Ishikawa (cell line): Measurements from ENCODE around the gene CDCA8.

Source experiments
- CREB1 ChIP-seq: IDR thresholded peaks from 2 replicates; pipeline ENCODE4 v1.6.1; 2012; ENCODE audit warnings: low read depth
- EGR1 ChIP-seq: IDR thresholded peaks from 2 replicates; pipeline ENCODE4 v1.6.1; 2012
- EP300 ChIP-seq: IDR thresholded peaks from 2 replicates; pipeline ENCODE4 v1.6.1; 2012; ENCODE audit warnings: borderline replicate concordance
- FOXM1 ChIP-seq: IDR thresholded peaks from 2 replicates; pipeline ENCODE4 v1.6.1; 2012; ENCODE audit warnings: low read depth, borderline replicate concordance
- RAD21 ChIP-seq: IDR thresholded peaks from 2 replicates; pipeline ENCODE4 v1.6.1; 2012; ENCODE audit warnings: low read depth
- TAF1 ChIP-seq: IDR thresholded peaks from 2 replicates; pipeline ENCODE4 v1.6.1; 2012; ENCODE audit warnings: low read depth, mild to moderate bottlenecking
- TCF12 ChIP-seq: IDR thresholded peaks from 2 replicates; pipeline ENCODE4 v1.6.1; 2012; ENCODE audit warnings: low read depth
- YY1 ChIP-seq: IDR thresholded peaks from 2 replicates; pipeline ENCODE4 v1.6.1; 2012; ENCODE audit warnings: low read depth
- ZBTB7A ChIP-seq: IDR thresholded peaks from 2 replicates; pipeline ENCODE4 v1.6.1; 2012; ENCODE audit warnings: low read depth
- TF ChIP-seq, protein P1 (sequence below): IDR thresholded peaks from 2 replicates; pipeline ENCODE4 v1.6.1; 2012; ENCODE audit warnings: low read depth, mild to moderate bottlenecking
- TF ChIP-seq, protein P2 (sequence below): IDR thresholded peaks from 2 replicates; pipeline ENCODE4 v1.6.1; 2012
- TF ChIP-seq, protein P3 (sequence below): IDR thresholded peaks from 2 replicates; pipeline ENCODE4 v1.6.1; 2012

Gene CDCA8

DNA sequence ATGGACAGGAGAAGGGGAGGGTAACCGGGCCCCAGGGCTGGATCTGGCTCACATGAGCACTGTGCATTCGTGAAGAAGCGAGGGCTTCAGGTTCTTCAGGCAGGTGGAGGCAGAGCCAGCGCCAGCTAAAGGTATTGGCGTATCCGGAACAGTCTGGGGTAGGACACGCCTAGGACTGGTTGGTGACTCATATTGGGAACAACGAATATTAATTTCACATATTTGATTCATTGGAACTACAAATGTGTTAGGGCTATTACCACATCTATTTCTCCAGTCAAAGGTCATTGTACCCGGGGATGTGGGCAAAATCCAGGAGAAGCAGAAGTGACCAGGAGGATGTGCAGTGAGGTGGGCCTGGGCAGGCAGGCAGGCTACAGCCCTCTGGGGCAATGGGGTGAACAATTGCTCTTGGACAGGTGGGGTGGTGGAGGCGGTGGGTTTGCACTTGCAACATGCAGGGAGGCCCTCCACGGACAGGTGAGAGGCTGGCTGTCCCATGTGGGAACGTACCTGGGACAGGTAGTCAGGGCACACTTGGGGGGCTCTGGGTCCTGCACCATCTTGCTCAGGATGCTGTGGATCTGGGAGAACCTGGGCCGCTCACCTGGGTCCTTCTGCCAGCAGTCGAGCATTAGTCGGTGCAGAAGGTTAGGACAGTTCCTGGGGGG is 26.7 kb downstream of the CDCA8 start:
- TF ChIP-seq TCF12: no peak
- TF ChIP-seq TAF1: no peak
- no peak for TF ChIP-seq CREB1
- TF ChIP-seq EP300: no peak
- TF ChIP-seq ZBTB7A: no peak
- TF ChIP-seq, protein P1, sequence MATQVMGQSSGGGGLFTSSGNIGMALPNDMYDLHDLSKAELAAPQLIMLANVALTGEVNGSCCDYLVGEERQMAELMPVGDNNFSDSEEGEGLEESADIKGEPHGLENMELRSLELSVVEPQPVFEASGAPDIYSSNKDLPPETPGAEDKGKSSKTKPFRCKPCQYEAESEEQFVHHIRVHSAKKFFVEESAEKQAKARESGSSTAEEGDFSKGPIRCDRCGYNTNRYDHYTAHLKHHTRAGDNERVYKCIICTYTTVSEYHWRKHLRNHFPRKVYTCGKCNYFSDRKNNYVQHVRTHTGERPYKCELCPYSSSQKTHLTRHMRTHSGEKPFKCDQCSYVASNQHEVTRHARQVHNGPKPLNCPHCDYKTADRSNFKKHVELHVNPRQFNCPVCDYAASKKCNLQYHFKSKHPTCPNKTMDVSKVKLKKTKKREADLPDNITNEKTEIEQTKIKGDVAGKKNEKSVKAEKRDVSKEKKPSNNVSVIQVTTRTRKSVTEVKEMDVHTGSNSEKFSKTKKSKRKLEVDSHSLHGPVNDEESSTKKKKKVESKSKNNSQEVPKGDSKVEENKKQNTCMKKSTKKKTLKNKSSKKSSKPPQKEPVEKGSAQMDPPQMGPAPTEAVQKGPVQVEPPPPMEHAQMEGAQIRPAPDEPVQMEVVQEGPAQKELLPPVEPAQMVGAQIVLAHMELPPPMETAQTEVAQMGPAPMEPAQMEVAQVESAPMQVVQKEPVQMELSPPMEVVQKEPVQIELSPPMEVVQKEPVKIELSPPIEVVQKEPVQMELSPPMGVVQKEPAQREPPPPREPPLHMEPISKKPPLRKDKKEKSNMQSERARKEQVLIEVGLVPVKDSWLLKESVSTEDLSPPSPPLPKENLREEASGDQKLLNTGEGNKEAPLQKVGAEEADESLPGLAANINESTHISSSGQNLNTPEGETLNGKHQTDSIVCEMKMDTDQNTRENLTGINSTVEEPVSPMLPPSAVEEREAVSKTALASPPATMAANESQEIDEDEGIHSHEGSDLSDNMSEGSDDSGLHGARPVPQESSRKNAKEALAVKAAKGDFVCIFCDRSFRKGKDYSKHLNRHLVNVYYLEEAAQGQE: no peak
- TF ChIP-seq RAD21: no peak
- no peak for TF ChIP-seq YY1

DNA sequence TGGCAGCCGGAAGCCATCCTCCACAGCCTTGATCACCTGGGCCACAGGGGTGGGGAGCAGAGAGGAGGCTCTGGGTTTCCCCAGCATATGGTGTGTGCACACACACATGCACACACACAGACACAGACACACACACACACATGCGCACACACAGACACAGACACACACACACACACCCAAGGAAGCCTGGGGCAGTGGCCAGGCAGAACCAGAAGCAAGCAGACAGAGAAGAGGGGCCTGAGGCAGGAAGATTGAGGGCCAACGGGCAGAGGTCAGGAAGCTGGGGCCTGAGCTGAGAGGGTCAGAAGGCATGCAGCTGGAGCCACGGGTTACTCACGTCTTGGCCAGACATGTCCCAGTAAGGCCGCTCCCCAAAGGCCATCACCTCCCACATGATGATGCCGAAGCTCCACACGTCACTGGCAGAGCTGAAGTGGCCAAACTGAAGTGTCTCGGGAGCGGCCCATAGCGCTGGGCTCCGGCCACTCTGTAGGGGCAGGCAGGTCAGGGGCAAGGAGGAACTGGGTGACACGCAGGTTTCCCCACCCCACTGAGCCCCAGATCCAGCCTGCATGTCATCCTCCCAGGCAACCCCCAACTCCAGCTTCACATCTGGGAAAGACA is 27.4 kb downstream of the CDCA8 start:
- no peak for TF ChIP-seq EGR1
- TF ChIP-seq, protein P1: no peak
- TF ChIP-seq, protein P2, sequence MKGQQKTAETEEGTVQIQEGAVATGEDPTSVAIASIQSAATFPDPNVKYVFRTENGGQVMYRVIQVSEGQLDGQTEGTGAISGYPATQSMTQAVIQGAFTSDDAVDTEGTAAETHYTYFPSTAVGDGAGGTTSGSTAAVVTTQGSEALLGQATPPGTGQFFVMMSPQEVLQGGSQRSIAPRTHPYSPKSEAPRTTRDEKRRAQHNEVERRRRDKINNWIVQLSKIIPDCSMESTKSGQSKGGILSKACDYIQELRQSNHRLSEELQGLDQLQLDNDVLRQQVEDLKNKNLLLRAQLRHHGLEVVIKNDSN: no peak
- TF ChIP-seq YY1: no peak
- TF ChIP-seq TCF12: no peak
- no peak for TF ChIP-seq CREB1
- no peak for TF ChIP-seq EP300
- TF ChIP-seq FOXM1: no peak
- TF ChIP-seq, protein P3, sequence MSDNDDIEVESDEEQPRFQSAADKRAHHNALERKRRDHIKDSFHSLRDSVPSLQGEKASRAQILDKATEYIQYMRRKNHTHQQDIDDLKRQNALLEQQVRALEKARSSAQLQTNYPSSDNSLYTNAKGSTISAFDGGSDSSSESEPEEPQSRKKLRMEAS: no peak
- no peak for TF ChIP-seq ZBTB7A

DNA sequence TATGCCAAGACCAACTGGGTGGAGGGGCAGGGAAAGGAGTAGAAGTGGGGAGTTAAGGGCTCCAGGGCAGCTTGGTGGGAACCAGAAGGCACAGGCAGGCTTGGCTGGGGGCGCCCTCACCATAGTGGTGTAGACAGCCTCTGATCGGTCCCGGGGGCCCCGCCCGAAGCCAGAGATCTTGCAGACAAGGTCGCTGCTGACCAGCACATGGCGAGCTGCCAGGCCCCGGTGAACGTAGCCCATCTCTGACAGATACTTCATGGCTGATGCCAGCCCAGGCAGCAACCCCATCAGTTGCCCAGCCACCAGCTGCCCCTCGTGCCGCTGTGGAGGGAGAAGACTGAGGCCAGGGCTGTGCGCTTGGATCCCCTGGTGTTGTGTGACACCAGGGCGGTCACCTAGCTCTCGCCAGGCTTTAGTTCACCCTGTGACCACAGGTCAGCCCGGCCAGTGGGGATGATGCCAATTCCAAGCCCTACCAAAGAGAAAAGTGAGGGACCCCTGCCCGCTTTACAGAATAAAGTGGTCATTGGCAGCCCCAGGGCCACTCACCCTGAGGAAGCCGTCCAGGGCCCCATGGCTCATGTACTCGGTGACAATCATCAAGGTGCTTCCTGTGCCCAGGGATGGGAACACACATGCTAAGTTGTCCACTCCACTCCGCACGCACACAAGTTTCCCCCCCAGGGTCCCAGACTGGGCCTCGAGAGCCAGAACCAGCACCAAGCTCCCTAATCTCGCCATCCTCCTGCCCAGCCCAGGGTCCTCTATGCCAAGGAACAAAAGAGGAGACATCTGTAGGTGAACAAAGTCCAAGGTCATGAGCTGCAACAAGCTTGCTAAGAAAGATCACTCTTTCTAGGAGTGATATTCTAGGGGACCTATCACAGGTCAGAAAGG is 28.2 kb downstream of the CDCA8 start:
- TF ChIP-seq, protein P1: 0 out of 2 replicates have a peak, but pooled peaks have one; percentile 9
- TF ChIP-seq, protein P3: no peak

DNA sequence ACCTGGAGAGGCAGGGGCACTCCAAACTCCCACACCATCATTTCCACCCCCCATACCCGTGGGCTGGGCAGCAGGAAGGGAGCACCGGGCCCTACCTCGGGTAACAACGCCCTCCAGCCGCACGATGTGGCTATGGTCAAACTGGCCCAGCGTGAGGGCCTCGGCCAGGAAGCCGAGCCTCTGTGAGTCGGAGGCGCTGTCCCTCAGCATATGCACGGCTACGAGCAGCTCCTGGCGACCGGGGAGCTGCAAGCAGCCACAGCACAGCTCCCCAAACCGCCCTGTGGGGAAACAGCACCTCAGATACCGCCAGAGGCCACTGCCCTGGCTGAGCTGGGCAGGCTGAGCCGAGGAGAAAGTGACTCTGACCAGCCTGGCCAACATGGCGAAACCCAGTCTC is 29.2 kb downstream of the CDCA8 start:
- no peak for TF ChIP-seq RAD21
- TF ChIP-seq EGR1: no peak
- TF ChIP-seq, protein P1: no peak
